GM18526 (cell line): ENCODE data around the gene ATP2A3.

Source experiments
- POLR2A ChIP-seq: IDR thresholded peaks from 3 replicates; pipeline ENCODE4 v1.6.1; 2011; ENCODE audit not compliant: insufficient read length; ENCODE audit errors: extremely low read depth

The ATP2A3 gene

GRCh38 chr17:4001048-4001590 lies 36.9 kb upstream of the ATP2A3 start:
- TF ChIP-seq POLR2A: no peak

- no peak for TF ChIP-seq POLR2A
These were observed 34.2 kb upstream of the ATP2A3 start for GRCh38 chr17:3998436-3998835.

GRCh38 chr17:3995067-3995466 lies 30.8 kb upstream of the ATP2A3 start:
- no peak for TF ChIP-seq POLR2A

- TF ChIP-seq POLR2A: no peak
These were observed 30.0 kb upstream of the ATP2A3 start for GRCh38 chr17:3994221-3994576.

- TF ChIP-seq POLR2A: no peak
These were observed 29.4 kb upstream of the ATP2A3 start for GRCh38 chr17:3993493-3994220.

- no peak for TF ChIP-seq POLR2A
These were observed 28.1 kb upstream of the ATP2A3 start for GRCh38 chr17:3992370-3992769.

- TF ChIP-seq POLR2A: no peak
These were observed 26.3 kb upstream of the ATP2A3 start for GRCh38 chr17:3990386-3991127.

GRCh38 chr17:3989041-3989886 lies 25.0 kb upstream of the ATP2A3 start:
- TF ChIP-seq POLR2A: no peak

GRCh38 chr17:3988297-3989040 lies 24.2 kb upstream of the ATP2A3 start:
- TF ChIP-seq POLR2A: no peak

- TF ChIP-seq POLR2A: no peak
These were observed 22.7 kb upstream of the ATP2A3 start for GRCh38 chr17:3986939-3987335.

GRCh38 chr17:3986270-3986938 lies 22.2 kb upstream of the ATP2A3 start:
- TF ChIP-seq POLR2A: no peak

- TF ChIP-seq POLR2A: no peak
These were observed 21.6 kb upstream of the ATP2A3 start for GRCh38 chr17:3985846-3986245.

GRCh38 chr17:3983606-3984484 lies 19.6 kb upstream of the ATP2A3 start:
- no peak for TF ChIP-seq POLR2A

GRCh38 chr17:3982541-3983017 lies 18.3 kb upstream of the ATP2A3 start:
- TF ChIP-seq POLR2A: no peak

- no peak for TF ChIP-seq POLR2A
These were observed 17.9 kb upstream of the ATP2A3 start for GRCh38 chr17:3982113-3982512.
